Neutrophil (primary cell): ENCODE measurements around the gene BET1.

ENCODE experiments used
- H3K27ac ChIP-seq: fragments of 200-600 bp; sonication (generic); 2 replicates; pipeline ENCODE4 v1.5.1; 2016; ENCODE audit warnings: mild to moderate bottlenecking, moderate library complexity
- H3K27me3 ChIP-seq: fragments of 200-600 bp; sonication (generic); 2 replicates; pipeline ENCODE4 v1.6.0; 2016; ENCODE audit warnings: mild to moderate bottlenecking
- H3K36me3 ChIP-seq: fragments of 200-600 bp; sonication (generic); 2 replicates; pipeline ENCODE4 v1.5.1; 2017
- H3K4me1 ChIP-seq, 2 experiments: fragments of 200-600 bp in 1 of 2; sonication (generic) in 1 of 2; 1 replicate in 1 of 2; 2 replicates in 1 of 2; pipeline versions ENCODE4 v1.5.1 to v1.6.1; 2013 to 2016; ENCODE audit warnings: low read depth in 1 of 2, low read length in 1 of 2, mild to moderate bottlenecking in 1 of 2, moderate library complexity in 1 of 2; ENCODE audit not compliant: control insufficient read depth in 1 of 2, insufficient read depth in 1 of 2
- H3K4me3 ChIP-seq, 2 experiments: fragments of 200-600 bp in 1 of 2; sonication (generic) in 1 of 2; 1 replicate in 1 of 2; 2 replicates in 1 of 2; pipeline ENCODE4 v1.5.1; 2013 to 2016; ENCODE audit warnings: low read depth in 1 of 2, low read length in 1 of 2, mild to moderate bottlenecking in 1 of 2, moderate library complexity in 1 of 2
- H3K9me3 ChIP-seq: fragments of 200-600 bp; sonication (generic); 2 replicates; pipeline ENCODE4 v1.5.1; 2016
- CTCF ChIP-seq: fragments of 200-600 bp; sonication (generic); IDR thresholded peaks from 2 replicates; pipeline ENCODE4 v1.5.1; 2016; ENCODE audit warnings: antibody characterized with exemption

Gene BET1

GRCh38 chr7:93958216-93958615, 45.9 kb downstream of the BET1 start:
- Histone ChIP-seq H3K36me3 (no peaks in the 10 kb centered on the region), H3K4me3 (no peak overlapping the region), H3K9me3 (no peaks in the 10 kb centered on the region), H3K27ac (no peak overlapping the region), H3K4me1 (no peaks in the 10 kb centered on the region), H3K27me3 (no peaks in the 10 kb centered on the region)
- TF ChIP-seq CTCF, result no peak

DNA sequence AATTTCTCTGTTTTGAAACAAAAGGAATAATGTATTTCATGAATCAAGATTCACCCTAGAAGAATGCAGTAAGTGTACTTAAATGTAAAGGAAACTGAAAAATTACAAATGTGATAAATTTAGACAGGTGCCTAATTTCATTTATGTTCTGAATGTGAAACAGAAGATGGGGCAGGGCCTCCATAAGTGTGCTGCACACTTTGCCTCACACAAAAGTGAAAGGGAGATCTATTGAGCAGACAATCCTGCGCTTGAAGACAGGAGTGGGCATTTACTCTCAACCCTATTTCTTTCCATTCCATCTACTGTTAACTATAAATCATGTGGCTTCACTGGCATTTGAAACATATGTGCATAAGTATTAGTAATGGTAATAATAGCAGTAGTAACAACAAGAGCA, 46.4 kb downstream of the BET1 start:
- H3K4me3 ChIP-seq, result no peak overlapping the region
- TF ChIP-seq CTCF, result no peak
- H3K27me3 ChIP-seq, result no peaks in the 10 kb centered on the region
- no peak overlapping the region for H3K27ac ChIP-seq
- no peaks in the 10 kb centered on the region for H3K36me3 ChIP-seq
- no peaks in the 10 kb centered on the region for H3K9me3 ChIP-seq
- no peaks in the 10 kb centered on the region for H3K4me1 ChIP-seq

DNA sequence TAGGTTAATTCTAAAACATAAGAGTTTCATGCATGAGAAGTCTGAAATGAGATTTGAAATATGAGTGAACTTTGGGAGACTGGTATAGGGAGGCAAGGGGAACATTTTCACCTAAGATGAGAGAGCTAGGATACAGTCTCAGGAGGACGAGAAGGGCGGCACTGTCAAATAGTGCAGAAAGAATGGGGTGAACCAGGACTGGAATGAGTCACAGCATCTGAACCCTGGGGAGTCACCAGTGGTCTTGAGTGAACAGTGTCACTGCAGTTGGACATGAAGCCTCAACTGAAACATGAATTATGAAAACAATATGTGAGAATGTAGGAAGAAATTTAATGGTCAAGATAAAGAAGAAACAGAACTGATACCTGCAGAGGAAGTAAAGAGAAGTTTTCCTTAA, 48.9 kb downstream of the BET1 start:
- Histone ChIP-seq H3K4me1 (no peaks in the 10 kb centered on the region), H3K27me3 (no peaks in the 10 kb centered on the region), H3K9me3 (no peaks in the 10 kb centered on the region), H3K36me3 (no peaks in the 10 kb centered on the region), H3K27ac (no peak overlapping the region), H3K4me3 (no peak overlapping the region)
- no peak for TF ChIP-seq CTCF

DNA sequence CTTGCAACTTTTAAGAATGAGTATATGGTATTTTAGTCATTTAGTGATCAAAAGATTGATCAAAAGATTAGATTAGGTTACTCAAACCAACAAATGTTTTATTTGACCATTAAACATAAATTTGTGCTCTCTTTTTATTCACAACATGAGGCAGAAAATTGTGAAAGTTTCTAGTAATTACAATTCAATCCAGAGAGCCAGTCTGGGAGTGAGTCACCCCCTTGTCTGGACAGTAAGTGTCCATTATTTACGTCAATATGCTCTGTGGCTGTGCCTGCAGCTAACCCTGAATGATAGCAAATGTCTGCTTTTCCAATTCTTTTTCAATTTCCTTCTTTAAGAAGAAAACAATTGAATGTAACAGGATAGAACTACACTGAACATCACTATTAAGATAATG, 54.7 kb downstream of the BET1 start:
- no peak for TF ChIP-seq CTCF
- Histone ChIP-seq H3K27me3 (no peaks in the 10 kb centered on the region), H3K4me3 (no peak overlapping the region), H3K27ac (no peak overlapping the region), H3K36me3 (no peaks in the 10 kb centered on the region), H3K9me3 (no peaks in the 10 kb centered on the region), H3K4me1 (no peaks in the 10 kb centered on the region)

DNA sequence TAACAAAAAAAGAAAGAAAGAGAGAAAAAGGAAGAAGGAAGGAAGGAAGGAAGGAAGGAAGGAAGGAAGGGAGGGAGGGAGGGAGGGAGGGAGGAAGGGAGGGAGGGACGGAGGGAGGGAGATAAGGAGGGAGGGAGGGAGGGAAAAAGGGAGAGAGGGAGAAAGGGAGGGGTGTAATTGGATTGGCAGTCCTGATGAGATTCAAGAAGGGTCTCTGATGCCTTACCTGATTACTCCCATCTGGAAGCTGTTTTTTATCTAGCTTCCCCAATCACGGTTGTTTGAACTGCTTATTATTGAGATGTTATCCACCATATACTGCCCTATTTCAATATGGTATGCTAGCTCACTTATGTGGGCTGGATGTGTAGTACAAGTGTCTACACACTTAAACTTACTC, 55.3 kb downstream of the BET1 start:
- Histone ChIP-seq H3K4me3 (no peak overlapping the region), H3K4me1 (no peaks in the 10 kb centered on the region), H3K36me3 (no peaks in the 10 kb centered on the region), H3K27ac (no peak overlapping the region), H3K27me3 (no peaks in the 10 kb centered on the region), H3K9me3 (no peaks in the 10 kb centered on the region)
- TF ChIP-seq CTCF, result no peak

DNA sequence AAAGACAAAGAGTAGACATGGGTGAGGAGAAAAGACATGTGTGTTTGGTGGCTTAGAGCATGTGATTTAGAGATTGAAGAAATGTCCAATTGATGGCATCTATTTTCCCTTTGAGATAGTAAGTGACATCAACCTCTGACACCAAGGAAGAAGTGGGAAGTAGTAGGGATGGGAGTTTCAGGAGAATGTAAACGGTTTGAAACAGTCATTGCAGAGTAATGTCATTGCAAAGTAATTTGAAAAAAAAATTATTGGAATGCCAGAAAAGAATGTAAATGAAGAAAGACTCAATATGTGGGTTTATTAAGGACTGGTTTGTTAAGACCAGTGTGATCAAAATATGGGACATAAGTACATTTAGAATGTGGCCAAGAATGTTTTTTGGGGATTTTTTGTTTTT, 56.0 kb downstream of the BET1 start:
- H3K9me3 ChIP-seq, result no peaks in the 10 kb centered on the region
- H3K27ac ChIP-seq, result no peak overlapping the region
- TF ChIP-seq CTCF, result no peak
- no peak overlapping the region for H3K4me3 ChIP-seq
- no peaks in the 10 kb centered on the region for H3K4me1 ChIP-seq
- H3K27me3 ChIP-seq, result no peaks in the 10 kb centered on the region
- H3K36me3 ChIP-seq, result no peaks in the 10 kb centered on the region
